ENCODE measurements around the gene SLC8B1. TPM values are rescaled to one million over a fixed set of nuclear protein-coding genes. Genes with fewer than 3 reads are reported as not detected.

The SLC8B1 gene
- total RNA-seq, 2 experiments from 2014 or later: 13.5 to 15.1 TPM

- H3K4me3 Mint-ChIP-seq: no peak overlapping the region
- no peak overlapping the region for H3K27ac Mint-ChIP-seq
- no peaks in the 10 kb centered on the region for H3K9me3 Mint-ChIP-seq
- no peak for DNase-seq
- no peaks in the 10 kb centered on the region for H3K27me3 Mint-ChIP-seq
- H3K4me1 Mint-ChIP-seq: peaks cover 5% of the 10 kb centered on the region
- H3K36me3 Mint-ChIP-seq: peaks cover 15% of the 10 kb centered on the region
These were observed 37.1 kb downstream of the SLC8B1 start for GRCh38 chr12:113297621-113298471.

DNA sequence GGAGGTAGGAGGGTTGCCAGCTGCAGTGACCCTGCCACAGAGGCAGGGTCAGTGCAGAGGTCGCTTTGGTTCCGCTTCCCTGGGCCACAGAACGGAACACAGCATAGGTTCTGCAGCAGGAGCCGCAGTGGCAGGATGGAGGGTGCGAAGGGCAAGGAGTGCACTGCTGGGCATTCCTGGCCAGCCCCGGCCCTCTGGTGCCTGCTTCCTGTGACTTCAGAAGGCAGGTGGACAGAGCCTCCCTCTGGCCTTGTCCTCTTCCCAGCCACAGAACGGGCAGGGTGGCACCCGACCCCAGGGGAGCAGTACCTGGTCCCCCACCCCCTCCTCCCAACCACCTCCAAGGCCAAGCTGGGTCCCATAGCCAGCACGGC is 37.7 kb downstream of the SLC8B1 start:
- Mint-ChIP-seq H3K36me3 (peaks cover 9% of the 10 kb centered on the region), H3K27ac (no peak overlapping the region), H3K9me3 (no peaks in the 10 kb centered on the region), H3K4me1 (no peaks in the 10 kb centered on the region), H3K4me3 (no peak overlapping the region), H3K27me3 (no peaks in the 10 kb centered on the region)
- no peak for DNase-seq

DNA sequence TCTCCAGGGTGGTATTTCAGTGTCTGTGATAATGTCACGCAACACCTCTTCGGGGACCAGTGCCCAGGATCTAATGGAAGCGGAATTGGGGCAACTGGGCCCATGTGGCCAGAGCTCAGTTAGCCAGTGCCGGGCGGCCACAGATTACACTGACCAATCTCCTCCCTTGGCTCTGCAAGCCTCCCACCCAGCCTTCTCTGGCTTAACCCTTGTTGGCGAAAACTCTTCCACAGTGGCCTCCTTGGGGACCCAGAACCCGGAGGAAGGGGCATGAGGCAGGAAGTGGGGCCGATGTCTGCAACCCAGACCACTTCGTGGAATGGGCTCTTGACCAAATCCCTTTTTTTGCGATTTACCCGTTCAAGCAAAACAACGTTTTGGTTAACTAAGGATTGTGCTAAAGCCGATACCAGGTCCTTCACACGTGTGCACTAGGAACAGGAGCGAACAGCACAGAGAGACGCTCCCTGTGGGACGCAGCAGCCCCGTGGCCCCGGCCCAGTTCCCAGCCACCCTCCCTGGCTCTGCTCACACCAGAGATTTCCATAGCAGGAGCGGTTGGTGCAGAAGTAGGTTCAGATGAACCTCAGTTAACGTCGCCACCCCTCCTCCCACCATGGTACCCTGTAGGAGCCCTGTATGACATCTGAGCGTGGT is 38.2 kb downstream of the SLC8B1 start:
- Mint-ChIP-seq H3K27ac (no peak overlapping the region), H3K27me3 (no peaks in the 10 kb centered on the region)

DNA sequence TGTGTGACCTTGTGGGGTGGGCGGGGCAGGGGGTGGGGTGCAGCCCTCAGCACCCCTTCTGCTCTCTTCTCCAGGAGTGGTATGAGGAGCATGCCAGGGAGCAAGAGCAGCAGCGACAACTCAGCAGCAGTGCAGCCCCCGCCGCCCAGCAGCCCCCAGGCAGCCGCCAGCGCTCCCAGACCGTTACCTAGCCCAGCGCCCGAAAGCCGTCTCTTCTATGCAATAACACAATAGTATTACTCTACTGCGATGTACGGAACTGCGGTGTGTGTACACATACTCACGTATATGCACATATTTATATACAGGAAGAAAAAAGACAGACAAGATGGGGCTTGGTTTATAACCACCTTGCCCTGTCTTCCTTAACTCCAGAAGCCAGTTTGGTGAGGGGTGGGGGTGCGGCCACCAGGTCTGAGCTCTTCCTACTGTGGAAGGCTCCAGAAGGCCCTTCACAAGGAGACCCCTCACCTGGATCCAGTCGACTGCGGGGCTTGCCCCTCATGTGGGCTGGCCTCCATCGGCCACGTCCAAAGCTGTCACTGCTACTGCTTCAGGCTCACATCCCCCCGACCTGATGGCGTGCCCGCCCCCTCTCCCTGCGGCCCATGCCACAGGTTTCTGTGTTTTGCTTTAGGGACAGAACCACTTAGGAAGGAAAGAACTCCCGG is 38.9 kb downstream of the SLC8B1 start:
- Mint-ChIP-seq H3K27ac (no peak overlapping the region), H3K4me1 (no peaks in the 10 kb centered on the region), H3K36me3 (peaks cover 2% of the 10 kb centered on the region), H3K9me3 (no peaks in the 10 kb centered on the region), H3K4me3 (no peak overlapping the region), H3K27me3 (no peaks in the 10 kb centered on the region)
- DNase-seq: no peak

More for the DNA sequence above, 38.2 kb downstream of the SLC8B1 start:
- no peaks in the 10 kb centered on the region for H3K4me1 Mint-ChIP-seq
- no peaks in the 10 kb centered on the region for H3K9me3 Mint-ChIP-seq
- no peak overlapping the region for H3K4me3 Mint-ChIP-seq
- peaks cover 4% of the 10 kb centered on the region for H3K36me3 Mint-ChIP-seq
- DNase-seq: no peak

DNA sequence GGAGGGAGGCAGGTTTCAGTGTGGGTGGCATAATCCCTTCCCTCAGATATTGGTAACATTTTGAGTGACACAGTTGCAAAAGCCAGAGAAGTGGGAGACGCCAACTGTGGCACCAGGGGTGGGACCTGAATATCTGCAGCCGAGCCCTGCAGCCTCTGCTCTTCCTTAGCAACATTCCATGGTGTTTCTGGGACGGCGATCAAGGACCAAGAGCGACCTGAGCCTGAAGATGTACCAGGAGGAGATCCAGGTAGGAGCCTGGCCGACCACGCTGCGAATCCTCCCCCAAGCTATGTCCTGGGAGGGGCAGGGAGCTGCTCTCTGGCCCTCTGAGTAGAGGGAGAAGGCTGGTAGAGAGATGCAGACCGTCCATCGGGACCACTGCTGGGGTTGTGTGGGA is 41.8 kb downstream of the SLC8B1 start:
- Mint-ChIP-seq H3K9me3 (no peaks in the 10 kb centered on the region), H3K27me3 (no peaks in the 10 kb centered on the region), H3K36me3 (peaks cover 2% of the 10 kb centered on the region), H3K4me1 (no peaks in the 10 kb centered on the region), H3K4me3 (no peak overlapping the region), H3K27ac (no peak overlapping the region)
- DNase-seq: no peak

DNA sequence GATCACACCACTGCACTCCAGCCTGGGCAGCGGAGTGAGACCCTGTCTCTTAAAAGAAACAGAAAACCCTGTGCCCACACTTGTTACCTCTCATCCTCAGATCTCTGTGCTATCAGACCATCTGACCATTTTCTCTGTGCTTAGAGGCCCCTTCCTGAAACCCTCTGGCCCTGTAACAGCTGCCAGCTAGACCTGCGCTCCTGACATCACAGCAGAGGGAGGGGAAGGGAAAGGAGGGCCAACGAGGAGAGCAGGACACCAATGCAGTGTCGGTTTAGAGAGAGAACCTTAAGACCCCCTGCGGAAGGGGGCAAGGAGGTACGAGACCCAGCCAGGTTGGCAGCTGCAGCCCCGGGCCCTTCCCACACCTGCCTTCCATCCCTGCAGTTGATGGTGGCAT is 42.4 kb downstream of the SLC8B1 start:
- Mint-ChIP-seq H3K27ac (no peak overlapping the region), H3K4me1 (no peaks in the 10 kb centered on the region), H3K36me3 (peaks cover 2% of the 10 kb centered on the region), H3K9me3 (no peaks in the 10 kb centered on the region), H3K27me3 (no peaks in the 10 kb centered on the region), H3K4me3 (no peak overlapping the region)
- DNase-seq: no peak

- Mint-ChIP-seq H3K9me3 (no peaks in the 10 kb centered on the region), H3K27me3 (no peaks in the 10 kb centered on the region), H3K4me3 (no peak overlapping the region), H3K27ac (no peak overlapping the region), H3K36me3 (peaks cover 2% of the 10 kb centered on the region), H3K4me1 (no peaks in the 10 kb centered on the region)
- DNase-seq: no peak
These were observed 42.8 kb downstream of the SLC8B1 start for GRCh38 chr12:113292091-113292490.

GRCh38 chr12:113291586-113291985 is 43.3 kb downstream of the SLC8B1 start:
- Mint-ChIP-seq H3K4me3 (no peak overlapping the region), H3K36me3 (peaks cover 2% of the 10 kb centered on the region), H3K27me3 (no peaks in the 10 kb centered on the region), H3K9me3 (no peaks in the 10 kb centered on the region), H3K4me1 (no peaks in the 10 kb centered on the region), H3K27ac (no peak overlapping the region)
- no peak for DNase-seq

DNA sequence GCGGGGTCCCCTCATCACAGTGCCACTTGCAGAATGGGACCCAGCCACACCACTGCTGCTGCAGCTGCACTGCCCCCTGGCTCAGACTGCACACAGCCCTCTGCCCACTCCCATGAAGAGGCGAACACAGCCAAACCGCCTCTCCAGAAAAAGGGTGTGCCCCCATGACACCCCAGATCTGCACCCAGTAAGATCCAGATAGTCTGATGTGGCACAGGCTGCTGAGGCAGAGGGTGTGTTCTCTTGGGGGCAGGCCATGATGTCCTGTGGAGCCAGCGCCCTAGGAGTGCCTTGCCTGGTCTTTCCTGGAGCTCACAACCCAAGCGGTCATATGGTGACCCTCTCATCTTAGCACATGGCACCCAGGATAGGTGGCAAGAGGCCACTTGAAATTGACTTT is 44.4 kb downstream of the SLC8B1 start:
- no peaks in the 10 kb centered on the region for H3K36me3 Mint-ChIP-seq
- DNase-seq: no peak
- no peak overlapping the region for H3K4me3 Mint-ChIP-seq
- H3K27me3 Mint-ChIP-seq: no peaks in the 10 kb centered on the region
- H3K27ac Mint-ChIP-seq: no peak overlapping the region
- H3K4me1 Mint-ChIP-seq: no peaks in the 10 kb centered on the region
- H3K9me3 Mint-ChIP-seq: no peaks in the 10 kb centered on the region

DNA sequence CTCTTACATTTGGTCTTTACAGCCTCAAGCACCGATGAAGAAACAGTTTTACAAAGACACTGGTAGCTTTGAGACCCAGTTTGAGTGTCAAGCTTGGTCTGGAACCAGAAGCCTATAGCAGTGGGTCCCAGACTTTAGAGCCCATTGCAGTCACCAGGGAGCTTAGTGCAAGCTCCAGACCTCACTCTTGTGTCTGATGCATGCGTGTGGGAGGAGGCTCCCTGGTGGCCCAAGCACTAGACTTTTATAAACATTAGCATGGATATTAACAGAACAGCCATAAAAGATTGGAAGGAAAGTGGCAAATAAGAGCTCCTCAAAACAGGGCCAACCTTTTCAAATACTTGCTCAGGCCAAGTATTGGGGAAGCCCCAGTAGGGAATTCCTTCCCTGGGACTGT is 45.5 kb downstream of the SLC8B1 start:
- H3K27me3 Mint-ChIP-seq: no peaks in the 10 kb centered on the region
- H3K36me3 Mint-ChIP-seq: peaks cover 2% of the 10 kb centered on the region
- DNase-seq: no peak
- H3K27ac Mint-ChIP-seq: peak overlapping the region; percentile 16
- H3K4me1 Mint-ChIP-seq: no peaks in the 10 kb centered on the region
- no peaks in the 10 kb centered on the region for H3K9me3 Mint-ChIP-seq
- H3K4me3 Mint-ChIP-seq: no peak overlapping the region

DNA sequence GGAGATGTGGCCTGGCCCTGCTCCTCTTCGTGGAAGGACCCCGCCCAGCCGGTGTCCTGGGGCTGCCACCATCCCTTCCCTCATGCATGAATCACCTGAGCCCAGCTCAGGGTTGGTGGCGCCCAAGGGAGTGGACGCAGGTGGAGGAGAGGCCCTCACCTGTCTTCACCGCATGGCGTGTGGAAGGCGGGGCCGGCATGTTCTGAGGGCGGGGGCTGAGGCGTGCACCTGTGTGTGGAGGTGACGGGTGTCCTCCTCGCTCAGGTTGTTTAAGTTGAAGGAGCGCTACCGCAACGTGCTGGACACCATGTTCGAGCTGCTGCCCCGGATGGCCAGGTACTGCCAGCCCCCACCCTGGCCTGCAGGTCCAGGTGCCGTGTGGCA is 47.0 kb downstream of the SLC8B1 start:
- no peak overlapping the region for H3K27ac Mint-ChIP-seq
- H3K9me3 Mint-ChIP-seq: no peaks in the 10 kb centered on the region
- H3K36me3 Mint-ChIP-seq: peaks cover 2% of the 10 kb centered on the region
- H3K27me3 Mint-ChIP-seq: no peaks in the 10 kb centered on the region
- no peak for DNase-seq
- no peaks in the 10 kb centered on the region for H3K4me1 Mint-ChIP-seq
- no peak overlapping the region for H3K4me3 Mint-ChIP-seq

- peaks cover 2% of the 10 kb centered on the region for H3K36me3 Mint-ChIP-seq
- no peak for DNase-seq
- no peaks in the 10 kb centered on the region for H3K27me3 Mint-ChIP-seq
- H3K9me3 Mint-ChIP-seq: no peaks in the 10 kb centered on the region
- H3K4me3 Mint-ChIP-seq: no peak overlapping the region
- H3K27ac Mint-ChIP-seq: no peak overlapping the region
- no peaks in the 10 kb centered on the region for H3K4me1 Mint-ChIP-seq
These were observed 47.6 kb downstream of the SLC8B1 start for GRCh38 chr12:113287146-113287898.

DNA sequence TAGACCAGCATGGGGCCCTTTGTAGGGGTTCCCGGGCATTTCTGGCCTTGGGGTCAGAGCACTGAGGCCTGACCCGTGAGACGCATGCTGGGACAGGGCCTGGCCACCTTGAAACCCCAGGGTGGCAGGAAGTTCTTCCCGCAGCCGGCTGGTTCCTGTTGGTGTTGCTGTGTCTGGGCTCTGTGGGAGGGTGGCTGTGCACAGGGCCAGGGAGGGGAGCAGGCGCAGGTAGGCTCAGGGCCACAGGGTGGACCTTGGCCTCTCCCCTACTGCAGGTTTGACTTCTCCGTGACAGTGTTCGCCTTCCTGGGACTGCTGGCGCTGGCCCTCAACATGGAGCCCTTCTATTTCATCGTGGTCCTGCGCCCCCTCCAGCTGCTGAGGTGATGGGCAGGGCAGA is 48.2 kb downstream of the SLC8B1 start:
- Mint-ChIP-seq H3K36me3 (peaks cover 2% of the 10 kb centered on the region), H3K4me3 (no peak overlapping the region), H3K27me3 (no peaks in the 10 kb centered on the region), H3K9me3 (no peaks in the 10 kb centered on the region), H3K4me1 (no peaks in the 10 kb centered on the region), H3K27ac (no peak overlapping the region)
- no peak for DNase-seq

DNA sequence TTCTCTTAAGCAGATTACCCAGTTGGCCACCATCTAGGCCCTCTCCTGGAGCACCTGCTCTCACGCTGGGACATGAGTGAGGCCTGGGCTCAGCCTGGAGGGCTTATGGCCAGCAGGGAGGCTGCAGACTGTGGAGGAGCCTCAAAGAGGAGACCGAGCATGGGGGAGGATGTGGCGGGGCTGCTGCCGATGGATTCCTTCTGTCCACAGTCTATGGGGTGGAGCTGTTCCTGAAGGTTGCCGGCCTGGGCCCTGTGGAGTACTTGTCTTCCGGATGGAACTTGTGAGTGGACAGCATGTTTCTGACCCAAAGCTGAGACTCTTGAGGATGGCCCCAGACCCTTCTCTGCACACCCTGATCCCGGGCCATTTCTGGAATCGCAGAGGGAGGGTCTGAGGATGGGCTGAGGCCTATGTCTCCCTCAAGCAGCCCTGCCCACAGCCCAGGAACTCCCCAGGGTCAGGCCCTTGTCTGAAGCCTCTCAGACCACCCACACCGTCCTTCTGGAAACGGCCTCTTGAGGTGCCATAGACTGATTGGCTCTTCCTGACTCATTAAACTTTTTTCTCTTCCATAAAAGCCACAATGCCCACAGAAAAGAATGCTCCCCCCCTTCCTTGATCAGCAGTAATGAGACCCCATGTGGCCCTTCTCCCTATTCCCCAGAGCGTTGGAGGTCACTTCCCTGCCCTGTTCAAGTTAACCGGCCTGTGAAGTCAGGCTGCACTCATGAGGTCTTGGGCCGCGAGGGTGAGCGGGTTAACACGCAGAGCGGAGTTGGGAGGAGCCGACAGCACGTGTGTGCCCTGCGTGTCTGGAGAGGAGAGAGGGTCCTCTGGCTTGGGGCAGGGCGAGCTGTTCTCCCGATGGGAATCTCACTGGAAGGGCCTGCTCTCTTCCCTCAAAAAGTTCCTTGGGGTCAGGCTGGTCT is 49.0 kb downstream of the SLC8B1 start:
- Mint-ChIP-seq H3K4me3 (no peak overlapping the region), H3K27me3 (no peaks in the 10 kb centered on the region), H3K27ac (no peak overlapping the region), H3K36me3 (peaks cover 5% of the 10 kb centered on the region), H3K4me1 (no peaks in the 10 kb centered on the region), H3K9me3 (no peaks in the 10 kb centered on the region)
- DNase-seq: no peak

All from activated naive CD8-positive, alpha-beta T cell treated with anti-CD3 and anti-CD28 coated beads for 36 hours (primary cell).